HG03460 (cell line): ENCODE data around the gene ZC3H14.

Source experiments
- ATAC-seq: cut with Tn5 transposase; IDR thresholded peaks from one replicate; pipeline ENCODE4 v1.9.1; 2021; ENCODE audit not compliant: unreplicated experiment

Gene ZC3H14

GRCh38 chr14:88551980-88552431 is 10.8 kb upstream of the ZC3H14 start:
- no peak for ATAC-seq

- no peak for ATAC-seq
Measured at GRCh38 chr14:88552876-88553275, 10.0 kb upstream of the ZC3H14 start.

GRCh38 chr14:88553886-88554456 is 8.9 kb upstream of the ZC3H14 start:
- ATAC-seq: no peak

GRCh38 chr14:88554457-88555286 is 8.2 kb upstream of the ZC3H14 start, which contains the start of gene PTPN21:
PTPN21 (minus strand) TSS chr14:88555007; CDS start chr14:88550417, 4,590 bp downstream.
- peak; percentile 42 for ATAC-seq

GRCh38 chr14:88556581-88556980 is 6.3 kb upstream of the ZC3H14 start:
- no peak for ATAC-seq

GRCh38 chr14:88559852-88560251 is 3.0 kb upstream of the ZC3H14 start:
- no peak for ATAC-seq

GRCh38 chr14:88562532-88562830 is 356 bp upstream of the ZC3H14 start:
- no peak for ATAC-seq

- no peak for ATAC-seq
Measured at GRCh38 chr14:88563845-88564244, 1.0 kb downstream of the ZC3H14 start.

- ATAC-seq: no peak
Measured at GRCh38 chr14:88565427-88565826, 2.6 kb downstream of the ZC3H14 start.

GRCh38 chr14:88568196-88568595 is 5.4 kb downstream of the ZC3H14 start:
- ATAC-seq: no peak

- ATAC-seq: no peak
Measured at GRCh38 chr14:88572117-88572516, 9.3 kb downstream of the ZC3H14 start.

GRCh38 chr14:88576222-88576621 is 13.4 kb downstream of the ZC3H14 start:
- no peak for ATAC-seq

- ATAC-seq: no peak
Measured at GRCh38 chr14:88584451-88584850, 21.6 kb downstream of the ZC3H14 start.

GRCh38 chr14:88588081-88588480 is 25.2 kb downstream of the ZC3H14 start:
- ATAC-seq: no peak

GRCh38 chr14:88590173-88590572 is 27.3 kb downstream of the ZC3H14 start:
- no peak for ATAC-seq

- no peak for ATAC-seq
Measured at GRCh38 chr14:88592031-88592430, 29.2 kb downstream of the ZC3H14 start.

GRCh38 chr14:88597038-88597437 is 34.2 kb downstream of the ZC3H14 start:
- ATAC-seq: no peak

GRCh38 chr14:88597601-88598000 is 34.8 kb downstream of the ZC3H14 start:
- no peak for ATAC-seq

- no peak for ATAC-seq
Measured at GRCh38 chr14:88598097-88598675, 35.3 kb downstream of the ZC3H14 start.

GRCh38 chr14:88599326-88599725 is 36.5 kb downstream of the ZC3H14 start:
- peak; percentile 12 for ATAC-seq

GRCh38 chr14:88599761-88600439 is 37.1 kb downstream of the ZC3H14 start:
- ATAC-seq: peak; percentile 94

GRCh38 chr14:88604212-88604611 is 41.4 kb downstream of the ZC3H14 start:
- ATAC-seq: no peak
